Activated CD8-positive, alpha-beta T cell treated with anti-CD3 and anti-CD28 coated beads for 36 hours (primary cell): ENCODE measurements around the gene GABBR2. TPM values are rescaled to one million over a fixed set of nuclear protein-coding genes. Genes with fewer than 3 reads are reported as not detected.
"Not testable (repeated sequence)": the region's sequence is repeated elsewhere in the genome, so short reads cannot be mapped to it uniquely, and the experiment has no call there.

Source experiments
- ATAC-seq: fragments of 200-7000 bp; cut with Tn5 transposase; one replicate; pipeline ENCODE4 v1.10.0; 2021; ENCODE audit warnings: mild to moderate bottlenecking, moderate library complexity
- CTCF ChIA-PET: fragments of 350-600 bp; sonication (Branson Sonifier 250); formaldehyde crosslinking; loops from one replicate; lab custom pipeline; 2021; ENCODE audit warnings: antibody characterized with exemption; lab: Charles Lee
- POLR2A ChIA-PET: fragments of 350-600 bp; sonication (Branson Sonifier 250); formaldehyde crosslinking; loops from one replicate; lab custom pipeline; 2021; ENCODE audit warnings: antibody characterized with exemption; lab: Charles Lee
- DNase-seq: peaks from one replicate; pipeline ENCODE4 v3.0.0-alpha.2; 2020
- H3K27ac Mint-ChIP-seq: one replicate; pipeline ENCODE4 v1.8.0; 2021; ENCODE audit warnings: mild to moderate bottlenecking, mixed read lengths
- H3K27me3 Mint-ChIP-seq: one replicate; pipeline ENCODE4 v1.8.0; 2021; ENCODE audit warnings: mixed read lengths
- H3K36me3 Mint-ChIP-seq: one replicate; pipeline ENCODE4 v1.8.0; 2021; ENCODE audit warnings: low read depth, mixed read lengths
- H3K4me1 Mint-ChIP-seq: one replicate; pipeline ENCODE4 v1.8.0; 2021; ENCODE audit warnings: low read depth, mixed read lengths
- H3K4me3 Mint-ChIP-seq: one replicate; pipeline ENCODE4 v1.8.0; 2021; ENCODE audit warnings: mild to moderate bottlenecking, moderate library complexity, mixed read lengths
- H3K9me3 Mint-ChIP-seq: one replicate; pipeline ENCODE4 v1.8.0; 2021; ENCODE audit warnings: mixed read lengths
- CTCF ChIP-seq: fragments of 200-600 bp; IDR thresholded peaks from one replicate; pipeline ENCODE4 v1.8.0; 2022; ENCODE audit warnings: antibody characterized with exemption, mild to moderate bottlenecking
- intact Hi-C: fragments of 100-400 bp; cut with micrococcal nuclease; formaldehyde crosslinking; loops from one replicate; pipeline ENCODE4 v1.10.0; 2022
- total RNA-seq, 2 experiments: library from RNA; stranded (reverse); gene quantifications; one replicate each; pipeline ENCODE4 v1.2.3, GENCODE V29; 2021

Gene GABBR2
- total RNA-seq, 2 experiments from 2014 or later = not detected

GRCh38 chr9:98272083-98272482, 436.7 kb downstream of the GABBR2 start:
- no peak for TF ChIP-seq CTCF
- ChIA-PET CTCF (no interaction called here), POLR2A (no interaction called here)
- Mint-ChIP-seq H3K27me3 (no peaks in the 10 kb centered on the region), H3K27ac (no peak overlapping the region), H3K9me3 (no peaks in the 10 kb centered on the region), H3K4me3 (no peak overlapping the region), H3K36me3 (no peaks in the 10 kb centered on the region), H3K4me1 (no peaks in the 10 kb centered on the region)
- DNase-seq (no peak), ATAC-seq (no peak)
- intact Hi-C loops = no loop called here

GRCh38 chr9:98271479-98271878, 437.3 kb downstream of the GABBR2 start:
- ATAC-seq = no peak
- POLR2A ChIA-PET = no interaction called here
- TF ChIP-seq CTCF = no peak
- no peaks in the 10 kb centered on the region for H3K9me3 Mint-ChIP-seq
- no peaks in the 10 kb centered on the region for H3K36me3 Mint-ChIP-seq
- no peak overlapping the region for H3K27ac Mint-ChIP-seq
- H3K4me1 Mint-ChIP-seq = no peaks in the 10 kb centered on the region
- intact Hi-C loops = no loop called here
- CTCF ChIA-PET = no interaction called here
- no peaks in the 10 kb centered on the region for H3K27me3 Mint-ChIP-seq
- no peak overlapping the region for H3K4me3 Mint-ChIP-seq
- no peak for DNase-seq

- H3K27ac Mint-ChIP-seq, H3K36me3 Mint-ChIP-seq, H3K4me3 Mint-ChIP-seq, H3K9me3 Mint-ChIP-seq, ATAC-seq, H3K27me3 Mint-ChIP-seq, DNase-seq, POLR2A ChIA-PET, CTCF ChIA-PET, intact Hi-C loops, H3K4me1 Mint-ChIP-seq: not testable (repeated sequence)
These were observed 438.5 kb downstream of the GABBR2 start for GRCh38 chr9:98270284-98270683.

- ATAC-seq, H3K27ac Mint-ChIP-seq, H3K27me3 Mint-ChIP-seq, H3K4me1 Mint-ChIP-seq, H3K36me3 Mint-ChIP-seq, DNase-seq, POLR2A ChIA-PET, H3K4me3 Mint-ChIP-seq, CTCF ChIA-PET, H3K9me3 Mint-ChIP-seq: not testable (repeated sequence)
- intact Hi-C loops = loop anchor here (10.0 kb wide), 1 partner anchor 165 kb away; no protein-coding TSS in a partner anchor
These were observed 439.1 kb downstream of the GABBR2 start for GRCh38 chr9:98269652-98270051.

GRCh38 chr9:98267556-98267955, 441.2 kb downstream of the GABBR2 start:
- CTCF ChIA-PET = interaction anchor here (0.6 kb wide), 1 partner anchor 68 kb away, joined by 4 read pairs; no protein-coding TSS in a partner anchor
- H3K9me3 Mint-ChIP-seq, POLR2A ChIA-PET, DNase-seq, H3K4me3 Mint-ChIP-seq, H3K27me3 Mint-ChIP-seq, ATAC-seq, H3K4me1 Mint-ChIP-seq, H3K27ac Mint-ChIP-seq, H3K36me3 Mint-ChIP-seq: not testable (repeated sequence)
- intact Hi-C loops = loop anchor here (10.0 kb wide), 1 partner anchor 163 kb away; no protein-coding TSS in a partner anchor

- CTCF ChIA-PET = interaction anchor here (0.7 to 3.4 kb wide), 11 partner anchors 9 to 235 kb away, joined by 3 to 29 read pairs (median 4); partner anchors contain the start of genes TBC1D2 and TRIM14
- no peak for TF ChIP-seq CTCF
- intact Hi-C loops = loop anchor here (10.0 kb wide), 1 partner anchor 160 kb away; no protein-coding TSS in a partner anchor
- H3K4me3 Mint-ChIP-seq = no peak overlapping the region
- no peaks in the 10 kb centered on the region for H3K4me1 Mint-ChIP-seq
- POLR2A ChIA-PET = no interaction called here
- no peaks in the 10 kb centered on the region for H3K9me3 Mint-ChIP-seq
- DNase-seq = no peak
- no peak overlapping the region for H3K27ac Mint-ChIP-seq
- no peaks in the 10 kb centered on the region for H3K36me3 Mint-ChIP-seq
- ATAC-seq = no peak
- H3K27me3 Mint-ChIP-seq = no peaks in the 10 kb centered on the region
These were observed 444.2 kb downstream of the GABBR2 start for GRCh38 chr9:98264516-98264915.
